Measurements from ENCODE around the gene APCDD1L. TPM values are rescaled to one million over a fixed set of nuclear protein-coding genes. Genes with fewer than 3 reads are reported as not detected.

The APCDD1L gene
- total RNA-seq, 1 donor from 2014 or later = not detected

DNA sequence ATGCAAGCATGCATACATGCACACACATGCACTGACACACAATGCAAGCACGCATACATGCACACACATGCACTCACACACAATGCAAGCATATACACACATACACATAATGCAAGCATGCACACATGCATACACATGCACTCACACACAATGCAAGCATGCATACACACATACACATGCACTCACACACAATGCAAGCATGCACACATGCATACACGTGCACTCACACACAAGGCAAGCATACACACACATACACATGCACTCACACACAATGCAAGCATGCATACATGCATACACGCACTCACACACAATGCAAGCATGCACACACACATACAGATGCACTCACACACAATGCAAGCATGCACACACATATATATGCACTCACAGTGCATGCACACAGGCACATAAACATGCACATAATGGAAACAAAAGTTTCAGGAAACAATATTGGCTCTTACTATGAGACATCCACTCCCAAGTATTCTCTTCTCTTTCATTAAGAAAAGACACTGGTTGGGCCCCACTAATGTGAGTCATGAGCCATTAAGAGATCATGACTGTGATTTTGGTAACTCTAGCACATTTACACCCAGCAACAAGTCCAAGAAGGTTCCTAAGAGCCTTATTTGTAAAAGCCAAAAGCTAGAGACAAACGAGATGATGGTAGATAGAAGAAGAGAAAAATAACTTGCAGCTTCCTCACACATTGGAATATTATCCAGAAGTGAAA is 22.2 kb downstream of the APCDD1L start:
- FAIRE-seq (no peak), DNase-seq (ENCODE audit: low spot score in 2 of 2) (no peak)

- FAIRE-seq = no peak
- DNase-seq (ENCODE audit: low spot score in 2 of 2) = no peak
Observed at GRCh38 chr20:58492074-58492718, 23.0 kb downstream of the APCDD1L start.

DNA sequence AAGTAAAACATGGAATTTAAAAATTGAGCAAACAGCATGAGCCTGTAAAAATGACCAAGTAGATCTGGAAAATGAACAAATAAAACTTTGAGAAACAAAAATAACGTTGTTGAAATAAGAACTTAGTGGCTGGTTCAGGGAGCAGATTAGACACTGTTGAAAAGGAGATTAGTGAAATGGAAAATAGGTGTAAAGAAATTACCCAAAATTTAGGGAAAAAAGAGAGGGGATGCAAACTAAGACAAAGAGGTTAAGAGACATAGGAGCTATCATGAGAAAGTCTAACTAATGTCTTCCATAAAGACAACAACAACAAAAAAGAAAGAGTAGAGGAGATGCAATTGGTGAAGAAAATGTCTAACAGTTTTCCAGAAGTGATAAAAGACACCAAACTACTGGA is 29.0 kb downstream of the APCDD1L start:
- FAIRE-seq = no peak
- no peak for DNase-seq (ENCODE audit: low spot score in 2 of 2)

DNA sequence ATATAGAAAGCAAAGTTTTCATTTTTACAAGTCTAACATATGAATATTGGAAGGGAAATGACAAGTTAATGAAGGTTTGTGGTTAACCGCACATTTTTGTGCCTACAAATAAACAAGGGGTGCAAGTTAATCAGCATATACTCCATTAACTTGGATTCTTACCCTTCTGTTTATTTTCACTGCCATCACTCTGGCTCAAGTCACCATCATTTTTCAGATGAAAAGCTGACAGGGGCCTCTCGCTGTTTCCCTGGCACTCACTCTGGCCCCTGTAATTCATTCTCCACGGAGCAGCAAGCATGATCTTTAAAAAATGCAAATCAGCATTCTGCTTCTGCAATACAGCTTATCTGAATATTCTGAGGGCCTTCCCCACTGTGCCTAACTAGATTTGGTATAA is 29.8 kb downstream of the APCDD1L start:
- DNase-seq (ENCODE audit: low spot score in 2 of 2) (no peak), FAIRE-seq (no peak)

- FAIRE-seq = no peak
- no peak for DNase-seq (ENCODE audit: low spot score in 2 of 2)
Observed at GRCh38 chr20:58483470-58483869, 31.7 kb downstream of the APCDD1L start.

DNA sequence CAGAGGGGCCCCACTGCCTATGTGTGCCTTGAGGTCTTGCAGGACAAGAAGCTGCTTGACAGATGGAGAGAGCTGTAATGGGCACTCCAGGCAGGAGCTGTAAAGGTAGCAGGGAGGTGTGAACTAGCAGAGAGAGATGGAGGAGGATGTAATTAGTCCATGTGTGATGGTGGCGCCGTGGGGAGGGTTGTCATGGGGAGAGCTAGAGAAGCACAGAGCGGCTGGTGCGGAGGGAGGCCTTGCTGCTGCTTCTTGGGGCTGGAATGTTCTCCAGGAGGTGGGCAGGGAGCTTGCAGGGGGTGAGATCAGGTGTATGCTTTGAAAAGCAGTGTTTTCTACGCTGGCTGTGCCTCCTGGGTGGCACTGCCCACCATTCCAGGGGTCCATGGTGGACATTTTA is 32.1 kb downstream of the APCDD1L start:
- FAIRE-seq = no peak
- no peak for DNase-seq (ENCODE audit: low spot score in 2 of 2)

DNA sequence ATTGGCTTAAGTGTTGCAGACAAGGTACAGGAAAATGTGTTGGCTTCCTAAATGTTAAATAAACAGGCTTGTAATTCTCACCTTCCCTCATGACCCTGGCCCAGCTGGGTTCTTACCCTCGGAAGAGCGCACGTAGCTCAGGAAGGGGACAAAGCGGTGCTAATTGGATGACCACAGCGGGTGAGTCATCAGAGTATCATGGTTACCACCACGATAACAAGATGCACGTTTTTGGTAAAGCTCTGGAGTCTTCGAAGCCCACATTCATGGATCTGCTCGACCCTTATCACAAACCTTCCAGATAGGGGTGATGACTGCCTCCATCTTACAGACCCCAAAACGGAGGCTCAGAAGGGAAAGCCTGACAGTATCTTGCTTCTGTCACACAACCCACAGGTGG is 32.8 kb downstream of the APCDD1L start:
- FAIRE-seq = no peak
- no peak for DNase-seq (ENCODE audit: low spot score in 2 of 2)

- DNase-seq (ENCODE audit: low spot score in 2 of 2) (peak in 1 of 2 donors; percentile 62), FAIRE-seq (no peak)
Observed at GRCh38 chr20:58481481-58482021, 33.6 kb downstream of the APCDD1L start.

DNA sequence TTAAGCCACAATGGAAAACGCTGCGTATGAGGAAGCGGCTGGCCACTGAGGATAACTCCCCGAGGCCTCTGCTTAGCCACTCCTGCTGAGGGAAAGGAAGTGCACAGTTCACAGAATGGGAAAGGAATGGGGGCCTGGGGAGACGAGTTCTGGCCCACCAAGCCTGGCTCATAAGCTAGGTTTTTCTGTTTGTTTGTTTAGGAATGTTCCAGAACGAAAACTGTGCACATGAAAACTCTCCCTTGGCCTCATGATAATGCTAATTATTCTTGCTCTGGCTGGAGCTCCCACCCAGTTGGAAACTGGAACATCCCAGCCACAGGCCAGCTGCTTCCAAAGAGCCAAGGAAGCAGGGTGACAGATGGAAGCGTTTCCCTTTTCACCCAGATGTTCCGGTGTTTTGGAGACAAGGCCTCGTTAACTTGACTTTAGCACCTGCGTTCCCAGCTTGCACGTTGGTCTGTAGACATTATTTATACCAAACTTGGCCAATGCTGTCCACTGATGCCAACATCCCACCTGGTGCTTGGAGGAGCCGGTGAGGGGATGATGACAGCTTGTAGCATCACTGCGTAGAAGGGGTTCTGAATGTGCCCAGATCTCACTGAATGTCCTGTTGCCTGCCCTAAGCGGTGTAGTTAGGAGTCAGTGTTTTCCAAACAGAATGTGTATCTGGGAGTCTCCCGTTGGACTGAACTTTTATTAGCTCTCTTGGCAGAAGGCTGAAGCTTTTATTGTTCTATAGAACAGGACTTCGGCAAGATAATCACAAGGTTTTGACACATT is 34.5 kb downstream of the APCDD1L start:
- DNase-seq (ENCODE audit: low spot score in 2 of 2) (no peak), FAIRE-seq (no peak)

GRCh38 chr20:58479726-58480440 is 35.3 kb downstream of the APCDD1L start:
- FAIRE-seq = no peak
- DNase-seq (ENCODE audit: low spot score in 2 of 2) = no peak

- DNase-seq (ENCODE audit: low spot score in 2 of 2) = no peak
- no peak for FAIRE-seq
Observed at GRCh38 chr20:58478141-58478805, 36.9 kb downstream of the APCDD1L start.

DNA sequence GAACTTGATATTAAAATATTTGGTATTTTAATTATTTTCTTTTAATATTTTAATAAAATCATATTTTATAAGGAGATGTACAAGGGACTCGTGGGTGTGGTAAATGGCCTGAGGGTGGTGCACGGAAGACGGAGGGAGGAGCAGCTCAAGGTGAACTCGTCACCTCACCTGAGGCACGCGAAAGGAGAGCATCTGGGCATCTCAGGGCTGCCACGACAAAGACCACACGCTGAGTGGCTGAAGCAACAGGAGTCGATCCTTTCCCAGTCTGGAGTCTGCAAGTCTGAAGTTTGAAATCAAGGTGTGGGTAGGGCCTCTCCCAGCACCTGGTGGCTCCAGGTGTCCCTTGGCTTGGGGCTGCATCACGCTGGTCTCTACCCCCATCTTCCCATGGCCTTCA is 39.7 kb downstream of the APCDD1L start:
- no peak for FAIRE-seq

DNA sequence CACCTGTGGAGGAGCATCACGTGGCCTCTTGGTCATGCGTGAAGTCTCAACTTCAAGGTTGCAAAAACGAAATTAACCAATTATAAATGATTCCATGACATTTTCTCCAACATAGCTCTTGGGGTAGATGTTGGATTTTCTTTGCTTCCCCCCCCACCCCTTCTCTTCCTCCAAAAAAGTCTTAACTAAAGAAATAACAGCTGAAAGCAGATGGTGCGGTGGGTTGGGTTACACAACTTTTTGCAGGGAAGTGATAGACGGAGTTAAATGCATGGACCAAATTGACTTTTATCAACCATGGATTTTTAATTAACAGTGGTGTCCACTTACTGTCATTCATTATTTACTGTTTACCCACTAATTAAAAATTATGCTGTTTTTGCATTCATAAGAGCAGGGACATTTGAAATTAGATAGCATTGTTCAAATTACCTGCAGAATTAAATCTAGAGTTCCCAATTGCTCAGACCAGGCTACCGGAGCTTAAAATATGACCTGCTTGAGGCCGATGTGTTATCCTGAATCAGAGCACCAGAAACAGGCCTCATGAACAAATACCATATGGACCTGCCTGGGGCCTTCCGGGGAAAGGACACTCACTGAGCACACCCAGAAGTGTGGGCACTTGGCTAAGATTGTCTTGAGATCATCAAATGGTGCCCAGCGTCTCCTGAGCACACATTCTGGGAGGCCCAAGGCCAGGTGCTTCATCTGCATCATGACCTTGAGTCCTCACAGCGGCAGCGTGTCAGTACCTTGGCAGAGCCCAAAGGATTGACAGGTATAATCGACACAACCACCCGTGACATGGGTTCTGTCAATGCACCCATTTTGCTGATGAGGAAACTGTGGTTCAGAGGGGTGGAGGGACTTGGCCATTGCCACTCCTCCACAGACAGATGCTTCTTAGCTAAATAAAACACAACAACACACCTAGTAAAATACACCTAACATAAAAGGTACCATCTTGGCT is 41.5 kb downstream of the APCDD1L start:
- FAIRE-seq (no peak), DNase-seq (ENCODE audit: low spot score in 2 of 2) (no peak)

More for the DNA sequence above, 39.7 kb downstream of the APCDD1L start:
- no peak for DNase-seq (ENCODE audit: low spot score in 2 of 2)

DNA sequence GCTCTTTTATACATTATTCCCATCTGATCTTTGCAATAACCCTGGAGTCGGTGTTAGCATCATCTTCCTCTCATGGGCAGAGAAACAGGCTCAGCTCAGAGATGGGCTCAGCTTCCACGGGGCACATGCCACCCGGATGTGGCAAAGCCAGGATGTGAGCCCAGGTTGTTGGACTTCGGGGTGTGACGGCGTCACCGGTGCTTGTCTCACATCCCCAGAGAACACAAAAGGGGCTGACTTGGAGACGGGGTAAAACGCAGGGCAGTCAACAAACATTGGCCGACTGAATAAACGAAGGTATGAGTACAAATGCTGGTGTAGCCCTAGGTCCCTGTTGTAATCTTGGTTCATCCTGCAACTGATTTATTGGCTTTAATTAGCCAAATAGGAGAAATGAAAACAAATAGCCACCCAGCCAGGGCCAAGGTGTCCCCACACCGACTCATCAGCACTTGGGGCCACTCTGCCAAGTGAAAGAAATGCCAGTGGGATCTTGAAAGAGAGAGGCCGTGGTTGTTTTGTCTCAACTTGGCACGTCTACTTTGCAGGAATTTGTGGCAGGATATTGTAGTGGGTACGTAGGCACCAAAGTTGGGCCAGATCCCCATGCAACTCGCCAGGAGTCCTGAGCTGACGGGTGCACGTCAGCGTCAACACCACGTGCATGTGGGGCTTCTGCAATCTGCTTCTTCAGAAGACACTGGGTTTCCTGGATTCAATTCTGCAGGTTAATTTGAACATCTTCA is 42.8 kb downstream of the APCDD1L start:
- DNase-seq (ENCODE audit: low spot score in 2 of 2) = no peak

DNA sequence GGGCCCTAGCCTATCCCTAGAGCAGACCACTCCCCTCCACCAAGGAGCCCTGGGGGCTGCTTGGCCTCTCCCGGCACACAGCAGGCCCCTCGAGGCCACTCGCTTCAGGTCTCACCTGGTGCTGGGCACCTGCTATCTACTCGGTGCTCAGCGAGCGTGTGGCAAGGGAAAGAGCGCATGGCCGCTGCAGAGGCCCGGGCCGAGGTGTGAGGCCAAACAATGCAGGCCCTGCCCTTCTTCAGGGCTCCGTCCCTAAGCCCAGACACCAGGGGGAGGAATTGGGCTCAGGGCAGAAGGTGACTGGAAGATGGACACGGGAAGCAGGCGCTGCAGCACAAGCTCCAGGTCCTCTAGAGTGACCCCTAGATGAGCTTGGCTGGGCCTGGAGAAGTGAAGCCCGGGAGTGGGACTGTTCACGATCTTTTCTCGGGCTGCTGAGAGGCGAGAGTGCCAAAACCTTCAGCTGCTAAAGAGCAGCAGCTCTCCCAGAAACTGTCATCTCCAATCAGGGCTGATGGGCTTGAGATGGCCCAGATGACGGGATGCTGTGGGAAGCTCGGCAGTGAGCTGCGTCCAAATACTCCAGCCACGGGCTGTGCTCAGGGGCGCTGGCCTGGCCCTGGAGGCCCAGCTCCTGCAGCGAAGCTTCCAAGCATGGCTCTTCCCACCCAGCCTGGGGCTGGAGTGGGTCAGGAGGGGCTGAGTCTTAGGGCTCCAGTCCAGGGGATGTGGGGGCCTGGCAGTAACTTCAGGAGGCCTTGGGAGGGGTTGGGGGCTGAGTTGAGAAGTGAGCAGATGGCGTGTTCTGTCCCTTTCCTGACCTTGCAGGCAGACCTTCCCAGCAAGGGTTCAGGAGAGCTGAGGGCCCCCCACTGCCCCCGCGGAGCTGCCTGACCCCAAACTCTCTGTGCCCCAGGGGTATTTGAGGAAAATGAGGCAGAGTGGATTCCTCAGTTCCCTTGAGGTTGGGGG is 43.7 kb downstream of the APCDD1L start:
- FAIRE-seq (no peak), DNase-seq (ENCODE audit: low spot score in 2 of 2) (no peak)

More for the DNA sequence above, 42.8 kb downstream of the APCDD1L start:
- FAIRE-seq = no peak

- DNase-seq (ENCODE audit: low spot score in 2 of 2) (no peak), FAIRE-seq (no peak)
Observed at GRCh38 chr20:58470336-58471192, 44.6 kb downstream of the APCDD1L start.
